ENCODE results near the gene DDX24.

DNA sequence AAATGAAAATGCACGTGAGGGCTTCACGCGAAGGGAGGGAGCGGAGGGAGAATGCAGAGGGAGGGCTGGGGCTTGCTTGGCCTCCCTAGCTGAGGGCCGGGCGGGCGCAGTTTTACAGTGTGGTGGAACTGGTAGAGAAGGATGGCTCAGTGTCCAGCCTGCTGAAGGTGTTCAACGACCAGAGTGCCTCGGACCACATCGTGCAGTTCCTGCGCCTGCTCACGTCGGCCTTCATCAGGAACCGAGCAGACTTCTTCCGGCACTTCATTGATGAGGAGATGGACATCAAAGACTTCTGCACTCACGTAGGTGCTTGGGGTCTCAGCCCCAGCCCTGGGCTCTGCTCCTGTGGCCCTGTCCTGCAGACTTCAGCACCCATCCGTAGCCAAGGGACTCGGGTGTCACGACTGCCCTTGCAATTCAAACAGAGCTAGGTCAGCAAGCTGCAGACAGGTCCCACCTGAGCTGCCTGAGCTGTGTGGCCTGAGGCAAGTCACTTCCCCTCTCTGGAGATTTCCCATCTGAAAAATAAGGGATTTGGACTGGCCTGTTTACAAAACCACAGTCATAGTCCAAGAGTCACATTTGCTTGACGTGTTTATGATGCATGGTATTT, 36.4 kb downstream of the DDX24 start:
- TF ChIP-seq, protein P1, sequence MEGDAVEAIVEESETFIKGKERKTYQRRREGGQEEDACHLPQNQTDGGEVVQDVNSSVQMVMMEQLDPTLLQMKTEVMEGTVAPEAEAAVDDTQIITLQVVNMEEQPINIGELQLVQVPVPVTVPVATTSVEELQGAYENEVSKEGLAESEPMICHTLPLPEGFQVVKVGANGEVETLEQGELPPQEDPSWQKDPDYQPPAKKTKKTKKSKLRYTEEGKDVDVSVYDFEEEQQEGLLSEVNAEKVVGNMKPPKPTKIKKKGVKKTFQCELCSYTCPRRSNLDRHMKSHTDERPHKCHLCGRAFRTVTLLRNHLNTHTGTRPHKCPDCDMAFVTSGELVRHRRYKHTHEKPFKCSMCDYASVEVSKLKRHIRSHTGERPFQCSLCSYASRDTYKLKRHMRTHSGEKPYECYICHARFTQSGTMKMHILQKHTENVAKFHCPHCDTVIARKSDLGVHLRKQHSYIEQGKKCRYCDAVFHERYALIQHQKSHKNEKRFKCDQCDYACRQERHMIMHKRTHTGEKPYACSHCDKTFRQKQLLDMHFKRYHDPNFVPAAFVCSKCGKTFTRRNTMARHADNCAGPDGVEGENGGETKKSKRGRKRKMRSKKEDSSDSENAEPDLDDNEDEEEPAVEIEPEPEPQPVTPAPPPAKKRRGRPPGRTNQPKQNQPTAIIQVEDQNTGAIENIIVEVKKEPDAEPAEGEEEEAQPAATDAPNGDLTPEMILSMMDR (IDR thresholded peaks at IDR 0.05) = no peak
- no peak for TF ChIP-seq POLR2A (IDR thresholded peaks at IDR 0.05)

All from vagina (tissue), 2 donors.